Left lung (tissue), 10 donors: ENCODE results near the gene GPR25. TPM values are rescaled to one million over a fixed set of nuclear protein-coding genes. Genes with fewer than 3 reads are reported as not detected.
"Not testable (repeated sequence)": the region's sequence is repeated elsewhere in the genome, so short reads cannot be mapped to it uniquely, and the experiment has no call there.

Experiments used
- ATAC-seq: fragments of 200-7000 bp; cut with Tn5 transposase; one replicate; pipeline ENCODE4 v1.9.1; 2020; ENCODE audit warnings: moderate library complexity
- DNase-seq, 4 donors: peaks; one replicate each; pipeline ENCODE4 v3.0.0-alpha.2; 2013 to 2020
- H3K27ac ChIP-seq, 2 donors: fragments of 200-600 bp; sonication (generic) in 1 of 2; one replicate each; pipeline versions ENCODE4 v1.5.0 to v1.8.0; 2020 to 2021
- H3K27me3 ChIP-seq, 2 donors: fragments of 200-600 bp; sonication (generic) in 1 of 2; one replicate each; pipeline versions ENCODE4 v1.5.0 to v1.8.0; 2020 to 2021
- H3K36me3 ChIP-seq, 2 donors: fragments of 200-600 bp; sonication (generic) in 1 of 2; one replicate each; pipeline versions ENCODE4 v1.5.0 to v1.8.0; 2020 to 2021
- H3K4me1 ChIP-seq, 2 donors: fragments of 200-600 bp; one replicate each; pipeline ENCODE4 v1.8.0; 2021
- H3K4me3 ChIP-seq, 2 donors: fragments of 200-600 bp; sonication (generic) in 1 of 2; one replicate each; pipeline versions ENCODE4 v1.5.0 to v1.8.0; 2020 to 2021; ENCODE audit warnings: mild to moderate bottlenecking in 1 of 2
- H3K9me3 ChIP-seq, 2 donors: fragments of 200-600 bp; sonication (generic) in 1 of 2; one replicate each; pipeline versions ENCODE4 v1.5.0 to v1.8.0; 2020 to 2021
- intact Hi-C, 2 donors: fragments of 100-400 bp; cut with DNase I; formaldehyde crosslinking; loops; one replicate each; pipeline versions ENCODE4 v1.11.2 to v1.14.2; 2022
- polyA plus RNA-seq, 6 donors: library from polyadenylated mRNA; unstranded; fragments of 120-200 nt; gene quantifications; one replicate each; pipeline ENCODE4 v1.2.1, GENCODE V29; 2013; ENCODE audit not compliant: insufficient read length in 6 of 6
- total RNA-seq, 2 donors: library from RNA; stranded (reverse); fragmentation: NEBNext Ultra II Directional; extraction: Animal tissue kit (Norgen Biotek cat#: 25700); gene quantifications; one replicate each; pipeline ENCODE4 v1.2.1, GENCODE V29; 2021
- TF ChIP-seq, protein P1 (sequence below), 2 donors: fragments of 200-600 bp; sonication (generic) in 1 of 2; IDR thresholded peaks; one replicate each; pipeline versions ENCODE4 v1.5.0 to v1.8.0; 2021; ENCODE audit warnings: antibody characterized with exemption in 2 of 2
- donor health status: DM: no; HTN: yes; CAD: no.
- donor health status: DM: no; HTN: no; CAD: no.

Gene GPR25
- total and polyA plus RNA-seq, 8 donors, result 0.26 to 0.52 TPM; not detected in 6

DNA sequence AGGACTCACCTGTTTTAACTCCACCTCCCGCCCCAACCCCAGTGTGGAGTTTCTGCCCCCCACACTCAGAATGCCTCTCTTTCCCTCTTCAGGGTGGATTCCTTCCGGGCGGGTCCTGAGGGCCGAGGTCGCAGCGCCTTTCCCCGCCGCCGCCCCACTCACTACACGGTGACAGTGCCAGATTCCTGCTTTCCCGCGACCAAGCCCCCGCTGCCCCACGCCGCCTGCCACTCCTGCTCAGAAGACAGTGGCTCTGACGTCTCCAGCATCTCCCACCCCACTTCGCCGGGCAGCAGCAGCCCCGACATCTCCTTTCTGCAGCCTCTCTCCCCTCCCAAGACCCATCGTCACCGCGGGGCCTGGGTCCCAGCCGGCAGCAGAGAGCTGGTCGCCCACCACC is 38.6 kb downstream of the GPR25 start:
- intact Hi-C loops, result no loop called here

DNA sequence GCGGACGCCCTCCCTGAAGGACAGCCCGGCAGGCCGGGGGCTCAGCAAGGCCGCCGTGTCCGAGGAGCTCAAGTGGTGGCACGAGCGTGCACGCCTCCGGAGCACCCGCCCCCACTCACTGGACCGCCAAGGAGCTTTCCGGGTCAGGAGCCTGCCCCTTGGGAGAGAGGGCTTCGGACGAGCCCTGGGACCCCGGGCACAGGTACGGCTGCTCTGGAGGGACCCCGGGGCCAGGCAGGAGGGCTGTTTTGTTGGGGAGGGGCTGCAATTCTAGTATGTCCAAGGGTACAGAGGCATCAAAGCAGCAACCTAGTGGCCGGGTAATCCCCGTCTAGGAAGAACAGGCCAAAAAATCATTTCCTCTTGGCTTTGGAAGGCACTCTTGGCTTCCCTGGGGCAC is 39.2 kb downstream of the GPR25 start:
- H3K27me3 ChIP-seq, DNase-seq, intact Hi-C loops, H3K4me3 ChIP-seq, H3K36me3 ChIP-seq, H3K4me1 ChIP-seq, H3K27ac ChIP-seq, H3K9me3 ChIP-seq, ATAC-seq: not testable (repeated sequence)

More for the DNA sequence above, 38.6 kb downstream of the GPR25 start:
- ATAC-seq (no peak), DNase-seq (no peak)
- Histone ChIP-seq H3K27me3 (peaks cover 0 to 5% of the 10 kb centered on the region in 2 donors), H3K36me3 (peaks cover 0 to 3% of the 10 kb centered on the region in 2 donors), H3K27ac (no peak overlapping the region), H3K4me3 (no peak overlapping the region), H3K9me3 (no peaks in the 10 kb centered on the region), H3K4me1 (peaks cover 0 to 8% of the 10 kb centered on the region in 2 donors)
- TF ChIP-seq, protein P1, sequence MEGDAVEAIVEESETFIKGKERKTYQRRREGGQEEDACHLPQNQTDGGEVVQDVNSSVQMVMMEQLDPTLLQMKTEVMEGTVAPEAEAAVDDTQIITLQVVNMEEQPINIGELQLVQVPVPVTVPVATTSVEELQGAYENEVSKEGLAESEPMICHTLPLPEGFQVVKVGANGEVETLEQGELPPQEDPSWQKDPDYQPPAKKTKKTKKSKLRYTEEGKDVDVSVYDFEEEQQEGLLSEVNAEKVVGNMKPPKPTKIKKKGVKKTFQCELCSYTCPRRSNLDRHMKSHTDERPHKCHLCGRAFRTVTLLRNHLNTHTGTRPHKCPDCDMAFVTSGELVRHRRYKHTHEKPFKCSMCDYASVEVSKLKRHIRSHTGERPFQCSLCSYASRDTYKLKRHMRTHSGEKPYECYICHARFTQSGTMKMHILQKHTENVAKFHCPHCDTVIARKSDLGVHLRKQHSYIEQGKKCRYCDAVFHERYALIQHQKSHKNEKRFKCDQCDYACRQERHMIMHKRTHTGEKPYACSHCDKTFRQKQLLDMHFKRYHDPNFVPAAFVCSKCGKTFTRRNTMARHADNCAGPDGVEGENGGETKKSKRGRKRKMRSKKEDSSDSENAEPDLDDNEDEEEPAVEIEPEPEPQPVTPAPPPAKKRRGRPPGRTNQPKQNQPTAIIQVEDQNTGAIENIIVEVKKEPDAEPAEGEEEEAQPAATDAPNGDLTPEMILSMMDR (IDR thresholded peaks at IDR 0.05), result no peak

DNA sequence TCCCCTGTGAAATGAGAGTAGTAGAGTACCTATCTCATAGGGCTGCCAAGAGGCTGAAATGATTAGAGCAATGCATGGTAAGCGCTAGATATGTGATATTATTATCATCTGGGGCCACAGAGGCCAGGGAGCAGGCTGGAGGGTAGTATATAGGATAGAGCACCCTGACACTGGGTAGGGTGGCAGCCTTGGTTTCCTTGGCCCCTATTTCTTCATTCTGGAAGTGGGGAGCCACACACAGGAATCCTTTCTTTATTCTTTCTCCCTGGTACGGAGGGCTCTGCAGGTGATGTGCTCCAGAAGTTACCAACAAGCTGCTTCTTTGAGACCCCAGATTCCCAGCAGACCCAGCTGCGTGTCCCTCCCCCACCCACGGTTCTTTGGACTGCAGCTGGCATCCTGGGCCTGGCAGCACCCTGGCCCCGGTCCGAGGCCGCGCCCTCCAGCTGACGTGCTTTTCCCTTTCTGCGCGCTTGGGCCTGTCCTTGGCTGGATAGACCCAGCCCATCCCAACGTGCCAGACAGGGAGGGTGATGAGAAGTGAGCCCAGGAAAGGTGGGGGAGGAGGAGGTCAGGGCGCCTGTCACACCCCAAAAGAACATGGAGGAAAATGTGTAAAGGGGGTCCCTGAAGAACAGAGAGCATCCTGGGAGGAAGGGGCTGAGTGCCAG is 40.1 kb downstream of the GPR25 start:
- peaks cover 0 to 7% of the 10 kb centered on the region in 2 donors for H3K27me3 ChIP-seq
- no peak overlapping the region for H3K4me3 ChIP-seq
- no peaks in the 10 kb centered on the region for H3K4me1 ChIP-seq
- ATAC-seq (no peak), DNase-seq (no peak)
- TF ChIP-seq, protein P1 (IDR thresholded peaks at IDR 0.05), result no peak
- no peak overlapping the region for H3K27ac ChIP-seq
- intact Hi-C loops, result no loop called here
- H3K36me3 ChIP-seq, result peaks cover 0 to 3% of the 10 kb centered on the region in 2 donors
- H3K9me3 ChIP-seq, result no peaks in the 10 kb centered on the region

DNA sequence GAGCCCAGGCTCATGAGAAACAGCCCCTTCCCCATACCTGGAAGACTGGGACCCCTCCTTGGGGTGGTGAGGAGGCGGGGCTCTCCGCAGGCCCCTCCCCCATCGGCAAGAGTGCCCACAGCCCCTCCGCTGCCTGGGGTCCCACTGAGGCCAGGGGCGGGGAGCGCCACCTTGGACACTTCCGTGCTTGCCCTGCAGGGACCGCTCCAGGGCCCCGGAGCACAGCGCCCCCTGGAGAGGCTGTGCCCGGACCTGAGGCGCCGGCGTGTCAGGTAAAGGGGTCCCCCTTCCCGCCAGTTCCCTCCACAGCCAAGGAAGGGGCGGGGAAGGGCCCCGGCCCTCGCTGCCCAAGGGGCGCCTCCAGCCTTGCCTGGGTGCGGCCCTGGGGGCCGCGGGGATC is 43.4 kb downstream of the GPR25 start:
- Histone ChIP-seq H3K9me3 (no peaks in the 10 kb centered on the region), H3K4me3 (no peak overlapping the region), H3K36me3 (no peaks in the 10 kb centered on the region), H3K27me3 (peaks cover 0 to 7% of the 10 kb centered on the region in 2 donors), H3K27ac (no peak overlapping the region), H3K4me1 (no peaks in the 10 kb centered on the region)
- TF ChIP-seq, protein P1 (IDR thresholded peaks at IDR 0.05), result no peak
- ATAC-seq (no peak), DNase-seq (no peak)
- intact Hi-C loops, result no loop called here

DNA sequence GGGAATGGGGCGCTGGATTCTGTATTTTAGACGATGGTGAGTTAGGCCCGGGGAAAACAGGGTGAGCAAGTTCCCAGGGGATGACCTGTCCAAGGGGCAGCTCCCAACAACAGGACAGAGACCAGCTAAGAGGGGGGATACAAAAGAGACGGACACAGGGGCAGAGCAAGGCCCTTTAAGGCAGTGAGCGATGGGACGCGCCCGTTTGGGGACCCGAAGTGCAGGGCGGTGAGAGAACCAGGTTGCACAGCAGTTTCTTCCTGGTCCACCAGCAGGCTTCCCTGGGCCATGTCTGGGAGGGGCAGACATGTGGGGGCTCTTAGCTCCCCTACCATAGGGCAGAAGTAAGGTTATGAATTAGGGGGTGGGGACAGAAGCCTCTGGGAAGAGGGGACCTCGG is 43.9 kb downstream of the GPR25 start:
- Histone ChIP-seq H3K4me3 (no peak overlapping the region), H3K27ac (no peak overlapping the region), H3K4me1 (no peaks in the 10 kb centered on the region), H3K27me3 (peaks cover 0 to 7% of the 10 kb centered on the region in 2 donors), H3K9me3 (no peaks in the 10 kb centered on the region), H3K36me3 (no peaks in the 10 kb centered on the region)
- ATAC-seq (no peak), DNase-seq (no peak)
- TF ChIP-seq, protein P1 (IDR thresholded peaks at IDR 0.05), result no peak
- intact Hi-C loops, result no loop called here
